B cell (primary cell): ENCODE measurements around the gene ZNF646. TPM values are rescaled to one million over a fixed set of nuclear protein-coding genes. Genes with fewer than 3 reads are reported as not detected.

Experiments
- ATAC-seq: fragments of 200-7000 bp; cut with Tn5 transposase; one replicate; pipeline ENCODE4 v1.10.0; 2021; ENCODE audit warnings: low read depth, mild to moderate bottlenecking, moderate number of reproducible peaks, moderate library complexity
- CTCF ChIA-PET: fragments of 350-600 bp; sonication (Branson Sonifier 250); formaldehyde crosslinking; loops from one replicate; lab custom pipeline; 2021; ENCODE audit warnings: antibody characterized with exemption, inconsistent platforms; lab: Charles Lee
- POLR2A ChIA-PET: fragments of 350-600 bp; sonication (Branson Sonifier 250); formaldehyde crosslinking; loops from one replicate; lab custom pipeline; 2021; ENCODE audit warnings: antibody characterized with exemption; lab: Charles Lee
- DNase-seq: peaks from one replicate; pipeline ENCODE4 v3.0.0; 2013
- H2AFZ ChIP-seq: 2 replicates; pipeline ENCODE4 v1.6.1; 2012; ENCODE audit warnings: mild to moderate bottlenecking, low read depth, low read length; ENCODE audit not compliant: insufficient read depth, poor library complexity, severe bottlenecking
- H3K27ac ChIP-seq, 2 donors: 1 replicate in 1 of 2; 2 replicates in 1 of 2; pipeline ENCODE4 v1.5.1; 2012 to 2013; ENCODE audit warnings: low read length in 2 of 2, mild to moderate bottlenecking in 2 of 2, moderate library complexity in 1 of 2
- H3K27me3 ChIP-seq, 4 experiments: fragments of 200-600 bp in 1 of 4; sonication (generic) in 1 of 4; replicated peaks in 1 of 4; 1 replicate in 2 of 4; 2 replicates in 2 of 4; pipeline versions ENCODE4 v1.6.1 to v1.7.0; 2013 to 2016; ENCODE audit warnings: low read length in 3 of 4, mild to moderate bottlenecking in 2 of 4, mixed read lengths in 1 of 4, moderate library complexity in 1 of 4; ENCODE audit not compliant: insufficient read depth in 4 of 4, control insufficient read depth in 3 of 4; ENCODE audit errors: control extremely low read depth in 1 of 4
- H3K36me3 ChIP-seq, 2 experiments: replicated peaks in 1 of 2; 1 replicate in 1 of 2; 2 replicates in 1 of 2; pipeline versions ENCODE4 v1.6.1 to v1.7.1; 2013; ENCODE audit warnings: low read length in 1 of 2; ENCODE audit not compliant: insufficient read depth in 2 of 2, control insufficient read depth in 1 of 2; ENCODE audit errors: control extremely low read depth in 1 of 2, extremely low read depth in 1 of 2
- H3K4me1 ChIP-seq, 2 donors: fragments of 200-600 bp in 1 of 2; sonication (generic) in 1 of 2; 1 replicate in 1 of 2; 2 replicates in 1 of 2; pipeline versions ENCODE4 v1.5.1 to v1.6.1; 2013 to 2017; ENCODE audit warnings: low read length in 2 of 2; ENCODE audit not compliant: control insufficient read depth in 2 of 2, insufficient read depth in 2 of 2
- H3K4me2 ChIP-seq: replicated peaks from 2 replicates; pipeline ENCODE3; 2012; ENCODE audit warnings: mild to moderate bottlenecking, low read depth, low read length; ENCODE audit not compliant: poor library complexity, severe bottlenecking
- H3K4me3 ChIP-seq, 5 experiments: fragments of 200-600 bp in 1 of 5; sonication (generic) in 1 of 5; 1 replicate in 3 of 5; 2 replicates in 2 of 5; pipeline versions ENCODE4 v1.5.1 to v1.7.0; 2011 to 2016; ENCODE audit warnings: low read length in 4 of 5, mild to moderate bottlenecking in 4 of 5, low read depth in 2 of 5, control low read depth in 1 of 5, moderate library complexity in 1 of 5; ENCODE audit not compliant: insufficient read depth in 1 of 5; ENCODE audit errors: control extremely low read depth in 1 of 5, extremely low read depth in 1 of 5
- H3K79me2 ChIP-seq: fragments of 200-600 bp; sonication (generic); one replicate; pipeline ENCODE4 v1.6.0; 2016; ENCODE audit warnings: low read length; ENCODE audit not compliant: control insufficient read depth, insufficient read depth
- H3K9ac ChIP-seq: fragments of 200-600 bp; sonication (generic); 2 replicates; pipeline ENCODE4 v1.6.1; 2017; ENCODE audit warnings: mild to moderate bottlenecking, low read length, moderate library complexity
- H3K9me3 ChIP-seq, 3 donors: one replicate each; pipeline versions ENCODE4 v1.6.1 to v1.7.1; 2013; ENCODE audit warnings: low read length in 2 of 3; ENCODE audit not compliant: control insufficient read depth in 2 of 3, insufficient read depth in 1 of 3; ENCODE audit errors: control extremely low read depth in 1 of 3
- H4K20me1 ChIP-seq: 2 replicates; pipeline ENCODE4 v1.6.0; 2012; ENCODE audit warnings: mild to moderate bottlenecking, low read length; ENCODE audit not compliant: insufficient read depth, control insufficient read depth, poor library complexity, severe bottlenecking
- H3K27ac Mint-ChIP-seq: one replicate; pipeline ENCODE4 v1.8.0; 2021; ENCODE audit warnings: mixed read lengths
- H3K27me3 Mint-ChIP-seq: one replicate; pipeline ENCODE4 v1.8.0; 2021; ENCODE audit warnings: mixed read lengths
- H3K4me1 Mint-ChIP-seq: one replicate; pipeline ENCODE4 v1.8.0; 2021; ENCODE audit warnings: mixed read lengths
- H3K4me3 Mint-ChIP-seq: one replicate; pipeline ENCODE4 v1.8.0; 2021; ENCODE audit warnings: mixed read lengths
- H3K9me3 Mint-ChIP-seq: one replicate; pipeline ENCODE4 v1.8.0; 2022; ENCODE audit warnings: mixed read lengths; ENCODE audit not compliant: insufficient read depth
- EZH2 ChIP-seq: IDR thresholded peaks from 2 replicates; pipeline ENCODE4 v1.6.1; 2012; ENCODE audit warnings: borderline replicate concordance, low read depth, mild to moderate bottlenecking, moderate library complexity, low read length; ENCODE audit not compliant: insufficient read depth, poor library complexity, severe bottlenecking
- WGBS: methylation state at CpG from one replicate; pipeline ENCODE4 v1.1.5; 2013; ENCODE audit warnings: missing lambda C conversion rate; ENCODE audit not compliant: insufficient coverage; 5-methylcytosine and 5-hydroxymethylcytosine counted together
- intact Hi-C: fragments of 100-400 bp; cut with micrococcal nuclease; formaldehyde crosslinking; loops from one replicate; pipeline ENCODE4 v1.10.0; 2022
- polyA plus RNA-seq: library from polyadenylated mRNA; depleted of rRNA; stranded (reverse); fragments of >200 nt; gene quantifications from 2 replicates; pipeline ENCODE4 v1.2.3, GENCODE V29; 2012
- total RNA-seq, 2 donors: library from RNA; stranded (reverse); fragments of 120-200 nt in 1 of 2; gene quantifications; 1 replicate in 1 of 2; 2 replicates in 1 of 2; pipeline versions ENCODE4 v1.2.3 to v1.2.4, GENCODE V29; 2013 to 2022
- TF ChIP-seq, protein P1 (sequence below): fragments of 200-600 bp; IDR thresholded peaks from one replicate; pipeline ENCODE4 v1.8.0; 2022; ENCODE audit warnings: antibody characterized with exemption, mild to moderate bottlenecking

Gene ZNF646
- total and polyA plus RNA-seq, 2 donors (not counting 1 experiment from before 2014, with no cell fraction given), result 14.7 to 45.9 TPM

DNA sequence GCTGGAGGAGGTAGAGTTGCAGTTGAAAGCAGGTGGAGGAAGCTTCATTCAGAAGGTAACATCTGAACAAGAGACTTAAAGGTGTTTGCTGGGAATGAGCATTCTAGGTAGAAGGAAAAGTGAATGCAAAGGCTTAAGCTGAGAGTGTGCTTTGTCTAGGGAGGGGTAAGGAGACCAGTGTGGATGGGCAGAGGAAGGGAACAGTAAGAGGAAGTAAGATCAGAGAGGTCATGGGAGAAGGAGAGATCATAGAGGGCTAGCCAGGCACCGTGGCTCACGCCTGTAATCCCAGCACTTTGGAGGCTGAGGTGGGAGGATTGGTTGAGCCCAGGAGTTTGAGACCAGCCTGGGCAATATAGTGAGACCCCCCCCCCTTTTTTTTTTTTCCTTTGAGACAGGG, 37.5 kb upstream of the ZNF646 start:
- Mint-ChIP-seq H3K27me3 (no peaks in the 10 kb centered on the region), H3K9me3 (no peaks in the 10 kb centered on the region), H3K4me1 (peaks cover 20% of the 10 kb centered on the region), H3K4me3 (no peak overlapping the region), H3K27ac (no peak overlapping the region)
- ATAC-seq (no peak), DNase-seq (no peak)
- H3K4me2 ChIP-seq, result no peak overlapping the region
- H3K27me3 ChIP-seq, result no peaks in the 10 kb centered on the region
- intact Hi-C loops, result no loop called here
- no peak overlapping the region for H2AFZ ChIP-seq
- H3K9ac ChIP-seq, result no peak overlapping the region
- peaks cover 0 to 36% of the 10 kb centered on the region in 2 experiments for H3K36me3 ChIP-seq
- peaks cover 8 to 16% of the 10 kb centered on the region in 2 donors for H3K4me1 ChIP-seq
- POLR2A ChIA-PET, result no interaction called here
- no peak overlapping the region for H3K4me3 ChIP-seq
- H3K27ac ChIP-seq, result no peak overlapping the region
- CTCF ChIA-PET, result no interaction called here
- H3K9me3 ChIP-seq, result peaks cover 0 to 6% (median 0%) of the 10 kb centered on the region in 3 donors
- no CpG with 5 or more reads among the region's 2 CpGs for WGBS
- peaks cover 26% of the 10 kb centered on the region for H4K20me1 ChIP-seq
- TF ChIP-seq, protein P1, sequence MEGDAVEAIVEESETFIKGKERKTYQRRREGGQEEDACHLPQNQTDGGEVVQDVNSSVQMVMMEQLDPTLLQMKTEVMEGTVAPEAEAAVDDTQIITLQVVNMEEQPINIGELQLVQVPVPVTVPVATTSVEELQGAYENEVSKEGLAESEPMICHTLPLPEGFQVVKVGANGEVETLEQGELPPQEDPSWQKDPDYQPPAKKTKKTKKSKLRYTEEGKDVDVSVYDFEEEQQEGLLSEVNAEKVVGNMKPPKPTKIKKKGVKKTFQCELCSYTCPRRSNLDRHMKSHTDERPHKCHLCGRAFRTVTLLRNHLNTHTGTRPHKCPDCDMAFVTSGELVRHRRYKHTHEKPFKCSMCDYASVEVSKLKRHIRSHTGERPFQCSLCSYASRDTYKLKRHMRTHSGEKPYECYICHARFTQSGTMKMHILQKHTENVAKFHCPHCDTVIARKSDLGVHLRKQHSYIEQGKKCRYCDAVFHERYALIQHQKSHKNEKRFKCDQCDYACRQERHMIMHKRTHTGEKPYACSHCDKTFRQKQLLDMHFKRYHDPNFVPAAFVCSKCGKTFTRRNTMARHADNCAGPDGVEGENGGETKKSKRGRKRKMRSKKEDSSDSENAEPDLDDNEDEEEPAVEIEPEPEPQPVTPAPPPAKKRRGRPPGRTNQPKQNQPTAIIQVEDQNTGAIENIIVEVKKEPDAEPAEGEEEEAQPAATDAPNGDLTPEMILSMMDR, result no peak
- peaks cover 26% of the 10 kb centered on the region for H3K79me2 ChIP-seq

- no peak overlapping the region for H3K4me3 Mint-ChIP-seq
- peaks cover 21% of the 10 kb centered on the region for H3K79me2 ChIP-seq
- no peaks in the 10 kb centered on the region for H3K27me3 ChIP-seq
- ATAC-seq, result no peak
- no peak overlapping the region for H3K27ac ChIP-seq
- no peak for TF ChIP-seq EZH2
- TF ChIP-seq, protein P1, result no peak
- no peak overlapping the region for H3K9ac ChIP-seq
- no peak overlapping the region for H3K4me3 ChIP-seq
- intact Hi-C loops, result no loop called here
- H3K27ac Mint-ChIP-seq, result no peak overlapping the region
- no peak for DNase-seq
- H3K9me3 Mint-ChIP-seq, result no peaks in the 10 kb centered on the region
- H3K4me2 ChIP-seq, result no peak overlapping the region
- H2AFZ ChIP-seq, result no peak overlapping the region
- ChIA-PET POLR2A (no interaction called here), CTCF (no interaction called here)
- no peaks in the 10 kb centered on the region for H3K27me3 Mint-ChIP-seq
- 100% methylated on average over 2 of the region's 2 CpGs for WGBS
- peaks cover 5 to 6% of the 10 kb centered on the region in 2 donors for H3K4me1 ChIP-seq
- no peaks in the 10 kb centered on the region for H3K9me3 ChIP-seq
- H3K36me3 ChIP-seq, result peaks cover 0 to 45% of the 10 kb centered on the region in 2 experiments
- H3K4me1 Mint-ChIP-seq, result peaks cover 8% of the 10 kb centered on the region
- H4K20me1 ChIP-seq, result peaks cover 23% of the 10 kb centered on the region
Measured at GRCh38 chr16:31038993-31039392, 35.2 kb upstream of the ZNF646 start.
